ENCODE data around the gene DRC3.

The DRC3 gene

GRCh38 chr17:18065546-18065945, 92.9 kb downstream of the DRC3 start:
- no peak overlapping the region for H3K4me3 ChIP-seq (ENCODE audit: low read depth, low read length)
- DNase-seq (ENCODE audit: low read depth), result no peak
- TF ChIP-seq CTCF (conservative IDR thresholded peaks at IDR 0.05; ENCODE audit: low read depth, low read length), result no peak
